ENCODE measurements around the gene SCYGR1. TPM values are rescaled to one million over a fixed set of nuclear protein-coding genes. Genes with fewer than 3 reads are reported as not detected.
A peak's percentile ranks its signal among the peaks of the same experiment; 100 is the strongest.

SCYGR1 gene
- total and polyA plus RNA-seq, 2 of the 13 experiments (the other 11 are each of a cell fraction or from before 2014, with no cell fraction given): not detected

- peak; percentile 55 for TF ChIP-seq ZEB1 (IDR thresholded peaks at IDR 0.05; ENCODE audit: insufficient replicate concordance, low read depth)
- TF ChIP-seq RXRA (CRISPR knock-in tag; IDR thresholded peaks at IDR 0.05): peak; percentile 30; the same call in 1 of the 2 replicates
- no peak for TF ChIP-seq ZNF788 (CRISPR knock-in tag; IDR thresholded peaks at IDR 0.05; ENCODE audit: borderline replicate concordance)
- TF ChIP-seq, protein P1, sequence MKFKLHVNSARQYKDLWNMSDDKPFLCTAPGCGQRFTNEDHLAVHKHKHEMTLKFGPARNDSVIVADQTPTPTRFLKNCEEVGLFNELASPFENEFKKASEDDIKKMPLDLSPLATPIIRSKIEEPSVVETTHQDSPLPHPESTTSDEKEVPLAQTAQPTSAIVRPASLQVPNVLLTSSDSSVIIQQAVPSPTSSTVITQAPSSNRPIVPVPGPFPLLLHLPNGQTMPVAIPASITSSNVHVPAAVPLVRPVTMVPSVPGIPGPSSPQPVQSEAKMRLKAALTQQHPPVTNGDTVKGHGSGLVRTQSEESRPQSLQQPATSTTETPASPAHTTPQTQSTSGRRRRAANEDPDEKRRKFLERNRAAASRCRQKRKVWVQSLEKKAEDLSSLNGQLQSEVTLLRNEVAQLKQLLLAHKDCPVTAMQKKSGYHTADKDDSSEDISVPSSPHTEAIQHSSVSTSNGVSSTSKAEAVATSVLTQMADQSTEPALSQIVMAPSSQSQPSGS (CRISPR knock-in tag; IDR thresholded peaks at IDR 0.05): no peak
- TF ChIP-seq ZFY (CRISPR knock-in tag; IDR thresholded peaks at IDR 0.05): no peak
- no peak for TF ChIP-seq TP53 (CRISPR knock-in tag; conservative IDR thresholded peaks at IDR 0.05)
Measured at GRCh38 chr2:227414846-227415245, 27.1 kb upstream of the SCYGR1 start (continued).

- H3K4me3 ChIP-seq (replicated peaks in 1 of 3; ENCODE audit: insufficient read depth in 1 of 3, low read depth in 2 of 3, low read length in 3 of 3): no peak overlapping the region
- no peak for ATAC-seq
- in situ Hi-C loops (cut with HindIII; ENCODE audit: extremely low pct_ligation_motif_present, low pct_unique_long_range_greater_than_20kb) (no loop called here), intact Hi-C loops (cut with micrococcal nuclease; ENCODE audit: unreplicated experiment) (no loop called here)
- H3K9ac ChIP-seq (ENCODE audit: insufficient read depth, low read depth, low read length): no peak overlapping the region
- H3K27me3 ChIP-seq (ENCODE audit: control insufficient read depth in 1 of 2, insufficient read depth in 2 of 2, low read length in 2 of 2): no peaks in the 10 kb centered on the region
- H4K20me1 ChIP-seq (ENCODE audit: insufficient read depth, low read length): no peaks in the 10 kb centered on the region
- TF ChIP-seq JUND (CRISPR knock-in tag; IDR thresholded peaks at IDR 0.05): no peak
- no peak for TF ChIP-seq MIER2 (CRISPR knock-in tag; IDR thresholded peaks at IDR 0.05)
- no peak for TF ChIP-seq ZNF639 (CRISPR knock-in tag; conservative IDR thresholded peaks at IDR 0.05)
- TF ChIP-seq, protein P2, sequence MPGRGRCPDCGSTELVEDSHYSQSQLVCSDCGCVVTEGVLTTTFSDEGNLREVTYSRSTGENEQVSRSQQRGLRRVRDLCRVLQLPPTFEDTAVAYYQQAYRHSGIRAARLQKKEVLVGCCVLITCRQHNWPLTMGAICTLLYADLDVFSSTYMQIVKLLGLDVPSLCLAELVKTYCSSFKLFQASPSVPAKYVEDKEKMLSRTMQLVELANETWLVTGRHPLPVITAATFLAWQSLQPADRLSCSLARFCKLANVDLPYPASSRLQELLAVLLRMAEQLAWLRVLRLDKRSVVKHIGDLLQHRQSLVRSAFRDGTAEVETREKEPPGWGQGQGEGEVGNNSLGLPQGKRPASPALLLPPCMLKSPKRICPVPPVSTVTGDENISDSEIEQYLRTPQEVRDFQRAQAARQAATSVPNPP (CRISPR knock-in tag; IDR thresholded peaks at IDR 0.05): no peak
- no peak for TF ChIP-seq NR2F6 (IDR thresholded peaks at IDR 0.05)
- no peak for TF ChIP-seq NR2F6 (CRISPR knock-in tag; IDR thresholded peaks at IDR 0.05)
- no peak for TF ChIP-seq SIX1 (CRISPR knock-in tag; IDR thresholded peaks at IDR 0.05; ENCODE audit: borderline replicate concordance)
- TF ChIP-seq DNMT3B (CRISPR knock-in tag; conservative IDR thresholded peaks at IDR 0.05): no peak
- TF ChIP-seq RBM22 (optimal IDR thresholded peaks at IDR 0.05; ENCODE audit: low read length): no peak
- TF ChIP-seq, protein P3, sequence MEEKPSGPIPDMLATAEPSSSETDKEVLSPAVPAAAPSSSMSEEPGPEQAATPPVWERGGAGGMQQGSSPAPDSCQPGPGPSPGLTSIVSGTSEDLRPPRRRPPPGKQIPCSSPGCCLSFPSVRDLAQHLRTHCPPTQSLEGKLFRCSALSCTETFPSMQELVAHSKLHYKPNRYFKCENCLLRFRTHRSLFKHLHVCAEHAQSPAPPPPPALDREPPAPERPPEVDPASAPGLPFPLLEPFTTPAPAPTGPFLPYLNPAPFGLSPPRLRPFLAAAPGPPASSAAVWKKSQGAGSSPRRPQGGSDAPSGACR (CRISPR knock-in tag; IDR thresholded peaks at IDR 0.05): no peak
- TF ChIP-seq BRD4 (CRISPR knock-in tag; IDR thresholded peaks at IDR 0.05): no peak
- TF ChIP-seq ETV5 (CRISPR knock-in tag; IDR thresholded peaks at IDR 0.05; ENCODE audit: borderline replicate concordance): no peak
- TF ChIP-seq ZNF20 (CRISPR knock-in tag; IDR thresholded peaks at IDR 0.05): no peak
- no peak for TF ChIP-seq NONO (IDR thresholded peaks at IDR 0.05)
- TF ChIP-seq NONO (CRISPR knock-in tag; conservative IDR thresholded peaks at IDR 0.05): no peak
- no peak for TF ChIP-seq FOXA3 (CRISPR knock-in tag; IDR thresholded peaks at IDR 0.05)
- ChIA-PET POLR2A (no interaction called here), CTCF (ENCODE audit: low intra/inter-chr PET ratio, low total read pairs) (no interaction called here)
- no peak overlapping the region for H3K27ac ChIP-seq (ENCODE audit: extremely low read length, insufficient read depth, low read length)
- no peak overlapping the region for H3K4me2 ChIP-seq (ENCODE audit: low read depth, low read length)
- no peak overlapping the region for H2AFZ ChIP-seq (ENCODE audit: low read length)
- H3K36me3 ChIP-seq (replicated peaks in 1 of 2; ENCODE audit: control insufficient read depth in 1 of 2, insufficient read depth in 2 of 2, low read length in 2 of 2): no peaks in the 10 kb centered on the region
- WGBS (ENCODE audit: low lambda C conversion rate): 95% methylated on average over 8 of the region's 8 CpGs
- no TSS peak for BruUV-seq (replicated peaks)
- H3K79me2 ChIP-seq (ENCODE audit: insufficient read depth, low read length): no peaks in the 10 kb centered on the region
- DNase-seq (ENCODE audit: low spot score): no peak
- H3K9me3 ChIP-seq (ENCODE audit: low read length): no peaks in the 10 kb centered on the region
- H3K4me1 ChIP-seq (ENCODE audit: insufficient read depth, low read length): peaks cover 29% of the 10 kb centered on the region
- no peak for FAIRE-seq
Measured at GRCh38 chr2:227413371-227413770, 25.6 kb upstream of the SCYGR1 start.

Data from HepG2 (cell line).